ENCODE results near the gene OPHN1.

The OPHN1 gene

GRCh38 chrX:68433155-68433980, at the start of gene OPHN1:
Gene OPHN1, minus strand, starts transcription at chrX:68433495. Its CDS starts 475 bp downstream, at chrX:68433020.
- no peaks in the 10 kb centered on the region for H3K4me1 ChIP-seq (ENCODE audit: control insufficient read depth, insufficient read depth, low read length)
- no peaks in the 10 kb centered on the region for H3K9me3 ChIP-seq (ENCODE audit: control insufficient read depth, low read length)

GRCh38 chrX:68480969-68481368, 47.7 kb upstream of the OPHN1 start:
- H3K9ac ChIP-seq (ENCODE audit: low read length): no peak overlapping the region
- no peak overlapping the region for H3K4me3 ChIP-seq (ENCODE audit: low read length)
- no peaks in the 10 kb centered on the region for H3K27me3 ChIP-seq (ENCODE audit: control insufficient read depth, insufficient read depth, low read length)
- H3K36me3 ChIP-seq (ENCODE audit: control insufficient read depth, insufficient read depth, low read length): no peaks in the 10 kb centered on the region
- H3K9me3 ChIP-seq (ENCODE audit: control insufficient read depth, low read length): no peaks in the 10 kb centered on the region
- no peaks in the 10 kb centered on the region for H3K4me1 ChIP-seq (ENCODE audit: control insufficient read depth, insufficient read depth, low read length)

More at GRCh38 chrX:68433155-68433980, at the start of gene OPHN1:
- no peaks in the 10 kb centered on the region for H3K27me3 ChIP-seq (ENCODE audit: control insufficient read depth, insufficient read depth, low read length)
- H3K4me3 ChIP-seq (ENCODE audit: low read length): peak within 1 kb of the TSS; percentile 77
- H3K9ac ChIP-seq (ENCODE audit: low read length): peak within 1 kb of the TSS; percentile 71
- no peaks in the 10 kb centered on the region for H3K36me3 ChIP-seq (ENCODE audit: control insufficient read depth, insufficient read depth, low read length)

GRCh38 chrX:68464796-68465195, 31.5 kb upstream of the OPHN1 start:
- Histone ChIP-seq H3K36me3 (ENCODE audit: control insufficient read depth, insufficient read depth, low read length) (no peaks in the 10 kb centered on the region), H3K9ac (ENCODE audit: low read length) (no peak overlapping the region), H3K27me3 (ENCODE audit: control insufficient read depth, insufficient read depth, low read length) (no peaks in the 10 kb centered on the region), H3K9me3 (ENCODE audit: control insufficient read depth, low read length) (no peaks in the 10 kb centered on the region), H3K4me3 (ENCODE audit: low read length) (no peak overlapping the region), H3K4me1 (ENCODE audit: control insufficient read depth, insufficient read depth, low read length) (no peaks in the 10 kb centered on the region)

GRCh38 chrX:68463880-68464279, 30.6 kb upstream of the OPHN1 start:
- H3K9ac ChIP-seq (ENCODE audit: low read length): no peak overlapping the region
- no peaks in the 10 kb centered on the region for H3K36me3 ChIP-seq (ENCODE audit: control insufficient read depth, insufficient read depth, low read length)
- H3K27me3 ChIP-seq (ENCODE audit: control insufficient read depth, insufficient read depth, low read length): no peaks in the 10 kb centered on the region
- no peaks in the 10 kb centered on the region for H3K4me1 ChIP-seq (ENCODE audit: control insufficient read depth, insufficient read depth, low read length)
- no peaks in the 10 kb centered on the region for H3K9me3 ChIP-seq (ENCODE audit: control insufficient read depth, low read length)
- no peak overlapping the region for H3K4me3 ChIP-seq (ENCODE audit: low read length)

GRCh38 chrX:68462653-68463052, 29.4 kb upstream of the OPHN1 start:
- Histone ChIP-seq H3K9me3 (ENCODE audit: control insufficient read depth, low read length) (no peaks in the 10 kb centered on the region), H3K4me3 (ENCODE audit: low read length) (no peak overlapping the region), H3K27me3 (ENCODE audit: control insufficient read depth, insufficient read depth, low read length) (no peaks in the 10 kb centered on the region), H3K36me3 (ENCODE audit: control insufficient read depth, insufficient read depth, low read length) (no peaks in the 10 kb centered on the region), H3K4me1 (ENCODE audit: control insufficient read depth, insufficient read depth, low read length) (no peaks in the 10 kb centered on the region), H3K9ac (ENCODE audit: low read length) (no peak overlapping the region)

GRCh38 chrX:68462197-68462596, 28.9 kb upstream of the OPHN1 start:
- Histone ChIP-seq H3K9ac (ENCODE audit: low read length) (no peak overlapping the region), H3K27me3 (ENCODE audit: control insufficient read depth, insufficient read depth, low read length) (no peaks in the 10 kb centered on the region), H3K4me1 (ENCODE audit: control insufficient read depth, insufficient read depth, low read length) (no peaks in the 10 kb centered on the region), H3K4me3 (ENCODE audit: low read length) (no peak overlapping the region), H3K36me3 (ENCODE audit: control insufficient read depth, insufficient read depth, low read length) (no peaks in the 10 kb centered on the region), H3K9me3 (ENCODE audit: control insufficient read depth, low read length) (no peaks in the 10 kb centered on the region)

GRCh38 chrX:68461576-68461975, 28.3 kb upstream of the OPHN1 start:
- Histone ChIP-seq H3K9ac (ENCODE audit: low read length) (no peak overlapping the region), H3K4me3 (ENCODE audit: low read length) (no peak overlapping the region), H3K27me3 (ENCODE audit: control insufficient read depth, insufficient read depth, low read length) (no peaks in the 10 kb centered on the region), H3K4me1 (ENCODE audit: control insufficient read depth, insufficient read depth, low read length) (no peaks in the 10 kb centered on the region), H3K9me3 (ENCODE audit: control insufficient read depth, low read length) (no peaks in the 10 kb centered on the region), H3K36me3 (ENCODE audit: control insufficient read depth, insufficient read depth, low read length) (no peaks in the 10 kb centered on the region)

- H3K36me3 ChIP-seq (ENCODE audit: control insufficient read depth, insufficient read depth, low read length): no peaks in the 10 kb centered on the region
- H3K4me1 ChIP-seq (ENCODE audit: control insufficient read depth, insufficient read depth, low read length): no peaks in the 10 kb centered on the region
- no peak overlapping the region for H3K9ac ChIP-seq (ENCODE audit: low read length)
- H3K9me3 ChIP-seq (ENCODE audit: control insufficient read depth, low read length): no peaks in the 10 kb centered on the region
- H3K4me3 ChIP-seq (ENCODE audit: low read length): no peak overlapping the region
- no peaks in the 10 kb centered on the region for H3K27me3 ChIP-seq (ENCODE audit: control insufficient read depth, insufficient read depth, low read length)
Observed at GRCh38 chrX:68461093-68461492, 27.8 kb upstream of the OPHN1 start.

GRCh38 chrX:68455151-68455510, 21.8 kb upstream of the OPHN1 start:
- H3K9ac ChIP-seq (ENCODE audit: low read length): no peak overlapping the region
- no peaks in the 10 kb centered on the region for H3K9me3 ChIP-seq (ENCODE audit: control insufficient read depth, low read length)
- peaks cover 3% of the 10 kb centered on the region for H3K4me1 ChIP-seq (ENCODE audit: control insufficient read depth, insufficient read depth, low read length)
- H3K36me3 ChIP-seq (ENCODE audit: control insufficient read depth, insufficient read depth, low read length): no peaks in the 10 kb centered on the region
- H3K4me3 ChIP-seq (ENCODE audit: low read length): no peak overlapping the region
- H3K27me3 ChIP-seq (ENCODE audit: control insufficient read depth, insufficient read depth, low read length): no peaks in the 10 kb centered on the region

GRCh38 chrX:68454476-68455150, 21.3 kb upstream of the OPHN1 start:
- H3K4me1 ChIP-seq (ENCODE audit: control insufficient read depth, insufficient read depth, low read length): peaks cover 3% of the 10 kb centered on the region
- no peak overlapping the region for H3K4me3 ChIP-seq (ENCODE audit: low read length)
- no peaks in the 10 kb centered on the region for H3K36me3 ChIP-seq (ENCODE audit: control insufficient read depth, insufficient read depth, low read length)
- no peaks in the 10 kb centered on the region for H3K9me3 ChIP-seq (ENCODE audit: control insufficient read depth, low read length)
- no peaks in the 10 kb centered on the region for H3K27me3 ChIP-seq (ENCODE audit: control insufficient read depth, insufficient read depth, low read length)
- no peak overlapping the region for H3K9ac ChIP-seq (ENCODE audit: low read length)

GRCh38 chrX:68451720-68452119, 18.4 kb upstream of the OPHN1 start:
- H3K4me3 ChIP-seq (ENCODE audit: low read length): no peak overlapping the region
- no peaks in the 10 kb centered on the region for H3K9me3 ChIP-seq (ENCODE audit: control insufficient read depth, low read length)
- H3K27me3 ChIP-seq (ENCODE audit: control insufficient read depth, insufficient read depth, low read length): no peaks in the 10 kb centered on the region
- no peak overlapping the region for H3K9ac ChIP-seq (ENCODE audit: low read length)
- H3K4me1 ChIP-seq (ENCODE audit: control insufficient read depth, insufficient read depth, low read length): peaks cover 3% of the 10 kb centered on the region
- H3K36me3 ChIP-seq (ENCODE audit: control insufficient read depth, insufficient read depth, low read length): no peaks in the 10 kb centered on the region

- no peaks in the 10 kb centered on the region for H3K27me3 ChIP-seq (ENCODE audit: control insufficient read depth, insufficient read depth, low read length)
- no peaks in the 10 kb centered on the region for H3K4me1 ChIP-seq (ENCODE audit: control insufficient read depth, insufficient read depth, low read length)
- H3K9me3 ChIP-seq (ENCODE audit: control insufficient read depth, low read length): no peaks in the 10 kb centered on the region
- no peak overlapping the region for H3K9ac ChIP-seq (ENCODE audit: low read length)
- no peaks in the 10 kb centered on the region for H3K36me3 ChIP-seq (ENCODE audit: control insufficient read depth, insufficient read depth, low read length)
- H3K4me3 ChIP-seq (ENCODE audit: low read length): no peak overlapping the region
Observed at GRCh38 chrX:68443155-68443868, 10.0 kb upstream of the OPHN1 start.

Data from mucosa of stomach (tissue), 1 donor.